Stimulated activated CD8-positive, alpha-beta memory T cell treated with anti-CD3 and anti-CD28 coated beads, Interleukin-12 subunit alpha, Interleukin-12 subunit beta, amount 100 ng/mL, for 4 hours (primary cell): ENCODE data around the gene RNFT2.
"Not testable (repeated sequence)": the region's sequence is repeated elsewhere in the genome, so short reads cannot be mapped to it uniquely, and the experiment has no call there.

ENCODE experiments used
- DNase-seq: peaks from one replicate; pipeline ENCODE4 v3.0.0-alpha.2; 2020; ENCODE audit warnings: low read depth

The RNFT2 gene

DNA sequence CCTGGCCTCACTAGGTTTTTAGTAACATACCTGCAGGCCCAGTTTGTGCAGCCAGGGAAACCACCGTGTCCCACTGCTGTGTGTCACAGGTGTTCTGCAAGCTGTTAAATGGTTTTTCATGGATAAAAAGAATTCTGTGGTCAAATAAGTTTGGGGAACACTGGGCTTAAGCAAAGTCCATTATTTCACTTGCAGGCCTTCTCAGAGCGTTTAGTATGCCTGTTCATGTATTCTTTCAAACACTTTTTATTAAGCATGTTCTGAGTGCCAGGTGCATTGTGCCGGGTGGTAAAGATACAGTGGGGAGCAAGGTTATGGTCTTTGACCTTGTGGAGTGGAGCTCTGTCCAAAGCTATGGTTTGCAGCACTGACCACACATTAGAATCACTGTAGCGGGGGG, 7.4 kb downstream of the RNFT2 start:
- DNase-seq, result no peak

DNA sequence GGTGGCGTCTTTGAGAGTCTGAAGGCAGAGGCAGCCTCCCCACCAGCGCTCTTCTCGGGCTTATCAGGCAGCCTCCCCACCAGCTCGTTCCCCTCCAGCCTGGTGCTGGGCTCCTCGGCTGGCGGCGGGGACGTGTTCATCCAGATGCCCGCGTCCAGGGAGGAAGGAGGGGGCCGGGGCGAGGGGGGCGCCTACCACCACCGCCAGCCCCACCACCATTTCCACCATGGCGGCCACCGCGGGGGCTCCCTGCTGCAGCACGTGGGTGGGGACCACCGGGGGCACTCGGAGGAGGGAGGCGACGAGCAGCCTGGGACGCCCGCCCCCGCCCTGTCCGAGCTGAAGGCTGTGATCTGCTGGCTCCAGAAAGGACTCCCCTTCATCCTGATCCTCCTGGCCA, 11.8 kb downstream of the RNFT2 start:
- no peak for DNase-seq

DNA sequence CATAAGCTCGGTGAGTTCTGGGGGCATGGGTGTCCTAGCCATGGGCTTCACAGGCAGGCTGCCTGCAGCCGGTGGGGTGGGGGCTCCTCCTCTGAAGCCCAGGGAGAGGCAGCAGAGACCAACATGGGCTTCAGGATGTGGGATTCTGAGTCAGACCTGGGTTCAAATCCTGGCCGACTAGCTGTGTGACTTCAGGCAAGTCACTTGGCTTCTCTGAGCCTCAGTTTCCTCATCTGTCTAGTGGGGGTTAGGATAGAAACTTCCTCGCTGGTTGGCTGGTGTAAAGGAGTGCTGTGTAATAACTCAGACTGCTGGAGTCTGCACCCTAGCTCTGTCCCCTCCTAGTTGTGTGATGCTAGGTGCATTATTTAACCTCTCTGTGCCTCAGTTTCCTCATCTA, 12.2 kb downstream of the RNFT2 start:
- no peak for DNase-seq

DNA sequence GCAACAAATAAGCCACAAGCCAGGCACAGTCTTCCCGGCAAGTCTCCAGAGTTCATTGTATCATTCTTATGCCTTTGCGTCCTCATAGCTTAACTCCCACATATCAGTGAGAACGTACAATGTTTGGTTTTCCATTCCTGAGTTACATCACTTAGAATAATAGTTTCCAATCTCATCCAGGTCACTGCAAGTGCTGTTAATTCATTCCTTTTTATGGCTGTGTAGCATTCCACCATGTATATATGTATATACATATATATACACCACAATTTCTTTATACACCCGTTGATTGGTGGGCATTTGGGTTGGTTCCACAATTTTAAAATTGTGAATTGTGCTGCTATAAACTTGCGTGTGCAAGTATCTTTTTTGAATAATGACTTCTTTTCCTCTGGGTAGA, 16.0 kb downstream of the RNFT2 start:
- DNase-seq, result not testable (repeated sequence)

DNA sequence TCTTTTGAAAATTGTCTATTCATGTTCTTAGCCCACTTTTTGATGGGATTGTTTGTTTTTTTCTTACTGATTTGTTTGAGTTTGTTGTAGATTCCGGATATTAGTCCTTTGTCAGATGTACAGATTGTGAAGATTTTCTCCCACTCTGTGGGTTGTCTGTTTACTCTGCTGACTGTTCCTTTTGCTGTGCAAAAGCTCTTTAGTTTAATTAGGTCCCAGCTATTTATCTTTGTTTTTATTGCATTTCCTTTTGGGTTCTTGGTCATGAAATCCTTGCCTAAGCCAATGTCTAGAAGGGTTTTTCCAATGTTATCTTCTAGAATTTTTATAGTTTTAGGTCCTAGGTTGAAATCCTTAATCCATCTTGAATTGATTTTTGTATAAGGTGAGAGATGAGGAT, 16.7 kb downstream of the RNFT2 start:
- not testable (repeated sequence) for DNase-seq

DNA sequence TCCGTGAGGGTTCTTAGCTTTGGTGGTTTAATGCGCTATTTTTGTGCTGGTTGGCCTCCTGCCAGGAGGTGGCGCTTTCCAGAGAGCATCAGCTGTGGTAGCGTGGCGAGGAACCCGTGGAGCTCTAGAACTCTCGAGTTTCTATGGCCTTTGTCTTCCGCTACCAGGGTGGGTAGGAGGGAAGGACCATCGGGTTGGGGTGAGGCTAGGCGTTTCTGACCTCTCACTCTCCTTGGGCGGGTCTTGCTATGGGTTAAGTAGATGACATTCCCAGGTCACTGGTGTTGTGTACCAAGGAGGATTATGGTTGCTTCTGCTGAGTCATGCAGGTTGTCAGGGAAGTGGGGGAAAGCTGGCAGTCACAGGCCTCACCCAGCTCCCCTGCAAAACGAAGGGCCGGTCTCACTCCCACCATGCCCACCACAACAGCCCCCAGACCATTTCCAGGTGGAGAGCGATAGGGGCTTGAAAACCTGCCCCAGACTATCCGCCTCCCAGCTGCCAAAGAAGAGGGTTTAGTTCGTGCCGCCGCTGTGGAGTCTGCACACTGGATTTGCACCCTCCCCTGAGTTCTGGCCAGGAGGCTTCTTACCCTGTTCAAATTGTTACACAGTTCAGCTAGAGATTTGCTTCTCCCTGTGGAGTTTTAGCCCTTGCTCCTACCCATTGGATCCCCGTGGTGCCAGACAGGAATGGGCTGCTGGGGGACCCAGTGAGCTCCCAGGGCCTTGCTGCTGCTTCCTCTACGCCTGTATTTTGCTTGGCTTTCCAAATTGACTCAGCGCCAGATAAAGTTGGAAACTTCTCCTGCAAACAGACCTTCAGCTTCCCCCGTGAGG, 21.9 kb downstream of the RNFT2 start:
- peak; percentile 4 for DNase-seq

DNA sequence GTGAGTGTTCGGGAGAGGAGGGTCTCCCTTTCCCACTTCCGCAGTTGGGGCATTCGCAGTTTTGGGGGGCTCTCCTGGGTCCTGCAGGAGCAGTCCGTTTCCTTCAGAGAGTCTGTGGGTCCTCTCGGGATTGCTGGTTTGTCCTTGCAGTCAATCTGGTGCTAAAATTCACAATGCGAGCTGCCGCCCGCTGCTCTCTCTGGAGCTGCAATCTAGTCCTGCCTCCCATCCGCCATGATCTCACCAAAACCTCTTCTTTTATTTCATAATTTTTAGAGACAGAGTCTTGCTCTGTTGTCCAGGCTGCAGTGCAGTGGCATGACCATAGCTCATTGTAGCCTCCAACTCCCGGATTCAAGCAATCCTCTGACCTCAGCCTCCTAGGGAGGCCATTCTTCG, 22.5 kb downstream of the RNFT2 start:
- no peak for DNase-seq

DNA sequence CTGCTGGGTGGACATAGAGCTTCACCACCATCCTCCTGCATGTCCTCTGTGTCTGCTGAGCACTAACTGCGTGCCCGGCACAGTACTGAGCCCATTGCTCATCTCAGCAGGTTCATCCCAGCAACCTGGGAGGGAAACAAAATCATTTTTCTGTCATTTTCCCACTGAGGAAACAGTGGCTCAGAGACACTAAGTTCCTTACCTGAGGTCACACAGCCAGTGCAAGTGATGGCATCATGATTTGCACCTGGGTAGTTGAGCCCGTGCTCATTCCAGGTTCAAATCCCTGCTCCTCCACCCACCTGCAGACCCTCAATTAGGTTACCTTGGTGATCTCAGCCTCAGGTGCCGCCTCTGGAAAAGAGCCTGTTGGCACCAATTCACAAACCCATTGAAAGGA, 23.4 kb downstream of the RNFT2 start:
- no peak for DNase-seq

DNA sequence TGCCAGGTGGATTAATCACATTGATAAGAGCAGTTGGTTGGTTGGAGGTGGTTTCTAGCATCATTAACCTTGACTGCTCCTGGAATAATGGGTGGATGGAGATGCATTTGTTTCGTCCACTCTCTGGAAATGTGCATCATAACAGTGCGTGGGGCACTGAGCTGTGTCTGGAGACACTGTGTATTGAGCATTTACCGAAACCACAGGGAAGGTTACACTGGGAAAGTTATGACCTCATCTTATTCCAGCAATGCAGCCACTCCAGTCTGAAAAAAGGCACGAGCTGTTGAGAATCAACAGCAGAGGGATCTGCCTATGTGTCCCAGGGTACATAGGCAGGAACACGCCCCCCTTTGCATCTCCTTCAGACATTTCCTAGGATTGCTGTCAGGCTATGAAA, 27.2 kb downstream of the RNFT2 start:
- DNase-seq, result no peak

DNA sequence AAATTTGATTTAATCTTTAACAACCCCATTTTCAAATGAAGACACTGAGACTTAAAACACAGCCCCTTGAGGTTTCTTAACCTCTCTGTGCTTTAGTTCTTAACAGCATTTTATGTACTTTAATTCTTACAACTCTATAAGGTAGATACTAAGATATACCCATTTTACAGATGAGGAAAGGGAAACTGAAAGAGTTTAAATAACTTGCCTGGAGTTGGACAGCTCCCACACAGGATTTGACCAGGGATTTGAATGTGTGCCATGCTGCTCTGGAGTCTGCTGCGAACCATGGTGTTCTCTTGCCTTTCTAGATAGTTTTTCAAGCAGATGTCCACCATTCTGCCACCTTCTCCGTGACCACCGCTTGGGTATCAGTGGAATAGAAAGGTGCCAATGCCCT, 28.2 kb downstream of the RNFT2 start:
- no peak for DNase-seq

DNA sequence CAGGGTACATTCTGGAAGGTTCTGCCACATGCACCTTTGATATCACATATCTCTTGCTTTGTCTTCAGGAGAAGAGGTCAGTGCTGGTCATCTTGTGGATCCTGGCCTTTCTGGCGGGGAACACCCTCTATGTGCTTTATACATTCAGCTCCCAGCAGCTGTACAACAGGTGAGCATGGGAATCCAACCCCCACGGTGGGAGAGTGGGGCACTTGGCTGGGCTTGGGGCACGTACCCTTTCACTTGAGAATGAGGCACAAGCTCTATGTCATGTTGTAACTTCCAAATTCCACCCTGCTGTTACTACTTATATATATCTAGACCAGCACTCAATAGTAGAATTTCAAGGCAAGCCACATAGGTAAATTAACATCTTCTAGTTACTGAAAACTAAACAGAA, 28.6 kb downstream of the RNFT2 start:
- no peak for DNase-seq

DNA sequence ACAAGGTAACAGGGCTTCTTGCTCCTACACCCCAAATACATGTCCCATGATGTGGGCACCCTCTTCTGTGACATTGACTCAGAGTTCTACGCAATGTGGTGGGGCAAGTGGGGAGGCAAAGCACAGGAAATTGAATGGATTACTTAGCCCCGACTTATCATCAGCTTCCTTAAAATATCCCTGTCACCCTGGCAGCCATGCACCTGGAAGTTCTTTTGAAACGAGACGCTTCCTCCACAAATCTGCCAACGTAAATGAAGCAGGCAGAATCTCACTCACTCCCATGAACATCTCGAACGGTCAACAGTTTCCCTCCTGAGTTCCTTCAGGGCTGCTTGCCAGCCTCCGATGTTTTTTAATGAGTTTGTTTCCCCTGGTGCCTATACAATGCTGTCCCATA, 33.5 kb downstream of the RNFT2 start:
- DNase-seq, result no peak

DNA sequence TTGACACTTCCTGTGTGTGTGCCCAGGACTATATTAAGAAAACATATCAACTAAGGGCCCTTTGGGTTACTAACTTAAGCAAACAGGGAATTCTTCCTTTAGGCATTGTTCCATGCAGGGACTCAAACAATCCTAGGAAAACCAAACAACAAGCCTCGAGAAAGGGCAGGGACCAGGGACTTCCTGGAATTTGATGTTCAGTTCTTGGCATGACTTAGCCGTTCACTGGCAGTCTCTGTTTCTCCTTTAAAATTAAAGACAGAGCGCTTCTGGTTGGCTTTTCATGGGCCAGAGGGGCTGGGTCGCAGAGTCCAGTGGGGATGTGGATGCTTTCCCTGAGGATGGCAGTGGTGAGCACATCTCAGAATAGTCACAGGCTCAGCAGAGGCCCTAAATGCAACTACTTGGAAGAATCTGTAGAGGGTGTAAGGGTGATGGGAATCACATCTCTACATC, 35.2 kb downstream of the RNFT2 start:
- no peak for DNase-seq

DNA sequence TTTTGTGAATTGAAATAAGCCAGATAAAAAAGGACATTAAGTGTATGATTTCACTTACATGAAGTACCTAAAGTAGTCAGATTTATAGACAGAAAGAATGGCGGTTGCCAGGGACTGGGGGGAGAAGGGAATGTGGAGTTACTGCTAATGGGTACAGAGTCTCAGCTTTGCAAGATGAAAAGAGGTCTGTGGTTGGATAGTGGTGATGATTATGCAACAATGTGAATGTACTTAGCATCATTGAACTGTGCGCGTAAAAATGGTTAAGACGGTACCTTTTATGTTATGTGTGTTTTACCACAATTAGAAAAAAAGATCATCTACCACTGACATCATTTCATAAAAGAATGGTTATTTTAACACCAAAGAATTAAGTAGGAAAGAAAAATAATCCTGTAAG, 35.9 kb downstream of the RNFT2 start:
- no peak for DNase-seq

DNA sequence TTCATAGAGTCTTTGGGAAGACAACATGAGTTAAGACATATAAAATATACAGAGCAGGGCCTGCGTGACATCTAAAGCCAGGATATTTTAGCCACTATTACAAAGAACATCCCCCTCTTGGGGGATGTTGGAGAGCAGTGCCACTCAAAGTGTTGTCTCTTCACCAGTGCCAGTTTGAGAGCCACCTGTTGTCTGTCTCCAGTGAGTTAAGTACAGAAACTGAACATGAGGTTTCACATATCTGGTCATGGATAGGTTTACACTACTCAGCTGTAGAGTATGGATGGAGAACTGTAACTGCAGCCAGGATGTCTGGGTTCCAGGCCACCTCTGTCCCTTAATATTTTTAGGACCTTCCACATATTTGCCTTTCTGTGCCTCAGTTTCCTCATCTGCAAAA, 39.1 kb downstream of the RNFT2 start:
- DNase-seq, result no peak

DNA sequence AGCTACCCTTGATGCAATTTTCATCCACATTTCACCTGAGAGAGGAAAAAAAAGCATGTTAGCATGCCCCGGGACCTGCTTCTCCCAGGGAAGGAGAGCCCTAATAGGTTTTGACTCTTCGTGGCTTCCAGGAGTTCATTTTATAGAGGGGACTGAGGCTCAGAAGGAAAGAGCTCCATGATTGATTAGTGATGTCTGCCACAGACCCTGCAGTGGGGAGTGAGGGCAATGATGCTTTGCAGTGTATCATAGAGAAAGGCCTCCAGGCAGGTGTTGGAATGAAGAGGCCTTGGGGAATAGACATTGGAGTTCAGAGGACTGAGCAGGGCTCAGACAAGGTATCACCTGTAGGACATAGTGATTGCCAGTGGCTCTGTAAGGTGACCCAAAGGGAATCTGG, 41.5 kb downstream of the RNFT2 start:
- no peak for DNase-seq

DNA sequence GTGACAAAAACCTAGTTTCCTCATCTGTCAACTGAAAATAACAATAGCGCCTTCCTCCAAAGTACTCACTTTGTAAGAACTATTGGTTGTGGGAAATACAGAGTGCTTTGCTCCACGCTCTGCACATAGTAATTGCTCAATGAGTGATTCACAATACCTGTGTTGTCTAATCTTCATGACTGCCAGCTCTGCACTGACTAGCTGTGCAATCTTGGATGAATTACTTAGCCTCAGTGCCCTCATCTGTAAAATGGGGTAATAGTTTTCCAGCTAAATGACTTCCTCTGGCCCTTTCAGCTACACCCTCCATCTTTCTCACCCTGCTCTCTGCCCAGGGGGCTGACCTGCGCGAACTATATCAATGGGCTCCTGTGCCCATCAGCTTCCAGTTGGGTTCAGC, 42.8 kb downstream of the RNFT2 start:
- no peak for DNase-seq

DNA sequence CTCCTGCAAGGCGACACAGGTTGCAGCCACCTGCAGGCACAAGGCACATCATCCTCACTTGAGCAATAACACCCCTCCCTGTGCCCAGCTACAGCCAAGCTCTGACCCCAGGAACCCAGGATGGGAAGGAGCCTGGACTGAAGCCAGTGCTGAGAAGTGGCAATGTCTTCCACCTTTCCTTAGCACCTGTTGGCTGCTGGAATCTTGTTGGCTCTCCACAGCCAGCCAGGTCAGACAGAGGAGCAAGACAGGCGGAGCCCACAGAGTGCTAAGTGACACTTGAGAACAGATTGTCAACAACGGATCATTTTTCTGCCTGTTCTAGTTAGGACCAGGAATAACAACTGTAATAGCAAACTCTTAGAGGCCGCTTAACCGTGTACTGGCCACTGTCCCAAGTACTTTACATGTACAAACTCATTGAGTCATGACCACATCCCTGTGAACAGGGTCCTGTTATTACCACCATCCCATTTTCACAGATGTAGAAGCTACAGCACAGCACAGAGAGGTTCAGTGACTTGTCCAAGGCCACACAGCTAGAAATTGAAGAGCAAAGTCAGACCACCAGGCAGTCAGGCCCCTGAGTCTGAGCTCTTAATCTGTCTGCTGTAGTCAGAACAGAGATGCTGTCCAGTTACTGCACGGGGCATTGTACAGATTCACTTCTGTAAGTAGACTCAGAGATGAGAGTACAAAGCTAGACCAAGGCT, 45.6 kb downstream of the RNFT2 start:
- no peak for DNase-seq

DNA sequence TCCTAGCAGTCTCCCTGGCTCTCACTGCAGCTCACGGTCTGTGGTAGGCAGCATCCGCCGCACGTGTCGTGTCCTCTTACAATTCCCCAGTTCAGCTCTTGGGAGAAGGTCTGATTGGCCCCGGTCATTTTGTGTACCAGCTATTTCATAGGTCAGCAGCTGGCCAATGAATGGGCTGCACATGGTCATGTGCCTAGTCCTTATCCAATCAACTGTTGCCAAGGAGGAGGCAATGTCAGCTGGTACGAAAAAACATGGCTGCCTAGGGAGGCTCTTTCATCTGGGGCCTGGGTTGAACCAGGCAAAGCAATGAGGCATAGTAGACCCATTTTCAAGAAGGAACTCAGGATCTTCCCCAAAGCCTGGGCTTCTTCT, 46.1 kb downstream of the RNFT2 start:
- DNase-seq, result no peak

DNA sequence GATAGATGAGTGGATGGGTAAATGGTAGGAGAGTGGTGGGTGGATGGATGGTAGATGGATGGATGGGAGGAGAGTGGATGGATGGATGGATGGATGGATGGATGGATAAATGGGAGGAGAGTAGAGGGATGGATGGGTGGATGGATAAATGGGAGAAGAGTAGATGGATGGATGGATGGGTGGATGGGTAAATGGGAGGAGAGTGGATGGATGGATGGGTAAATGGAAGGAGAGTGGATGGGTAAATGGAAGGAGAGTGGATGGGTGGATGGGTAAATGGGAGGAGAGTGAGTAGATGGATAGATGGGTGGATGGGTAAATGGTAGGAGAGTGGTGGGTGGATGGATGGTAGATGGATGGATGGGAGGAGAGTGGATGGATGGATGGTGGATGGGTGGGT, 51.4 kb downstream of the RNFT2 start:
- DNase-seq, result not testable (repeated sequence)

DNA sequence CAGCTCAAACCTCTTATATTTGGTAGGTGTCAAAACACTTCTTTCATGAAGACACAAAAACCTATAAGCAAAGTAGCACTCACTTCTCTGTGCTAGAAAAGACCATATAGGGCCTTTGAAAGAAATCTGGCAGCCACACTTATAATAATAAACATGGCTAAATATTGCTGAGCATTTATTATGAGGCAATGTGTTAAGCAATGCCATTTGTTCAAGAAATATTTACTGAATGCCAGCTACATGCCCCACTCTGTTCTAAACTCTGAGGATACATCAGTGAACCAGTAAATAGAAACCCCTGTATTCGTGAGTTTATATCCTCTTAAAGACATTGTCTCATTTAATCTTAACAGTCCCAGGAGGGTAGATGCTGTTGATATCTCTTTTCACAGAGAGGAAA, 52.0 kb downstream of the RNFT2 start:
- DNase-seq, result no peak

DNA sequence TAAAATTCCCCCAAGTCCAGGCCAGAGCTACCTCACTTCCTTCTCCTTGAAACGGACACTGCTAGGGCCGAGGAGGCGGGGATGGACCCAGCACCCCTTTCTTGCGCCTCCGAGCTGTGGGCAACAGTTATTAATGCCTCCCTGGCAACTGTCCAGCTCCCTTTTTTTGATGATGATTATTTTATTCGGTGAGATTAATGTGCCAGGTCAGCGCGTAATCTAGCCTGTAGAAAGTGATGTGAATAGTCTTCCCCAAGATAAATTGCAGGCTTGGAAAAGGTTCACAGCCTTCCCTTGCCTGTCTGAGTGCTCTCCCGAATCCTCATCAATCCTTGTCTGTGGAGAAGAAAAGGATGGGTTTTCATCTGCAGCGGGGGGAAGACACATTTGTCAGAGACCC, 54.3 kb downstream of the RNFT2 start:
- DNase-seq, result no peak

DNA sequence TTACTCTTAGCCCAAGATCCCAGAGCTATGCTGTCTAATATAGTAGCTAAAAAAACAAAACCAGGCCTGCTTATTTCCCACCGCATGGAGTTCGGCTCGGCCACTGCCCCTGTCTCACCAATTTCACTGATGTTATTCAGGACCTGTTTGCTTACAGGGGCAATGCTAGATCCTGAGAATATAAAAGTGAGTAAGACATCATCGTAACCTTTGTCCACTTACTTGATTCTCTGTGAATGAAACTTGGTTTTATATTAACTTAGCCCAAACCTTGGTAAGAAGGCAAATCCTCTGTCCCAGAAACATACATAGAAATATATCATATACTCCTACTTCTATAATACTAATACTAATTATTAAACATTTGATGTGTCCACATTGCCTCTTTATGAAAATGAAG, 56.6 kb downstream of the RNFT2 start:
- DNase-seq, result no peak

DNA sequence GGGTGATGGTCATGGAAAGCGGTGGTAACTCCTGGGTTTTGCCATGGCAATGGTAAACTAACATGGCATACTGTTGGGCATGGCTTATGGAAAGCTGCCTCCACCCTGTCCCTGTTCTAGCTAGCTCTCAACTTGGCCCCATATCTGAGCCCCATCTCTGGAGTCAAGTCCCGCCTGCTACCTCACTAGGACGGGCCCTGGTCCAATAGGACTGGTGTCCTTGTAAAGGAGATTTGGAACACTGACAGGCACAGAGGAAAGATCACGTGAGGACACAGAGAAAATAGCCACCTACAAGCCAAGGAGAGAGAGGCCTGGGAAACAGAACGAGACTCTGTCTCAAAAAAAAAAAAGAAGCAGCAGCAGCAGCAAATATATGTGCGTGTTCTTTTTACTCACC, 59.8 kb downstream of the RNFT2 start:
- no peak for DNase-seq
